Lower lobe of right lung (tissue), 2 donors: Measurements from ENCODE around the gene CYP24A1. TPM values are rescaled to one million over a fixed set of nuclear protein-coding genes. Genes with fewer than 3 reads are reported as not detected.

ENCODE experiments used
- ATAC-seq, 2 donors: fragments of 200-7000 bp; cut with Tn5 transposase; one replicate each; pipeline ENCODE4 v1.9.1; 2020 to 2022; ENCODE audit warnings: mild to moderate bottlenecking in 2 of 2, moderate library complexity in 2 of 2
- DNase-seq: peaks from one replicate; pipeline ENCODE4 v3.0.0-alpha.2; 2020
- H3K27ac ChIP-seq: fragments of 200-600 bp; one replicate; pipeline ENCODE4 v1.8.0; 2022
- H3K27me3 ChIP-seq: fragments of 200-600 bp; one replicate; pipeline ENCODE4 v1.8.0; 2022; ENCODE audit warnings: low read depth
- H3K36me3 ChIP-seq: fragments of 200-600 bp; one replicate; pipeline ENCODE4 v1.8.0; 2022; ENCODE audit warnings: mild to moderate bottlenecking
- H3K4me1 ChIP-seq: fragments of 200-600 bp; one replicate; pipeline ENCODE4 v1.8.0; 2022
- H3K4me3 ChIP-seq: fragments of 200-600 bp; one replicate; pipeline ENCODE4 v1.8.0; 2022; ENCODE audit warnings: mild to moderate bottlenecking
- H3K9me3 ChIP-seq: fragments of 200-600 bp; one replicate; pipeline ENCODE4 v1.8.0; 2022
- intact Hi-C: fragments of 100-400 bp; cut with DNase I; formaldehyde crosslinking; loops from one replicate; pipeline ENCODE4 v1.11.0; 2022
- total RNA-seq: library from RNA; stranded (reverse); fragmentation: NEBNext Ultra II Directional; extraction: Animal tissue kit (Norgen Biotek cat#: 25700); gene quantifications from one replicate; pipeline ENCODE4 v1.2.1, GENCODE V29; 2021
- TF ChIP-seq, protein P1 (sequence below): fragments of 200-600 bp; IDR thresholded peaks from one replicate; pipeline ENCODE4 v1.8.0; 2022; ENCODE audit warnings: antibody characterized with exemption, mild to moderate bottlenecking
- donor health status: DM: no; HTN: yes; CAD: no; lungs with severe emphysema.

Gene CYP24A1
- total RNA-seq, 1 donor from 2014 or later: 0.21 TPM

DNA sequence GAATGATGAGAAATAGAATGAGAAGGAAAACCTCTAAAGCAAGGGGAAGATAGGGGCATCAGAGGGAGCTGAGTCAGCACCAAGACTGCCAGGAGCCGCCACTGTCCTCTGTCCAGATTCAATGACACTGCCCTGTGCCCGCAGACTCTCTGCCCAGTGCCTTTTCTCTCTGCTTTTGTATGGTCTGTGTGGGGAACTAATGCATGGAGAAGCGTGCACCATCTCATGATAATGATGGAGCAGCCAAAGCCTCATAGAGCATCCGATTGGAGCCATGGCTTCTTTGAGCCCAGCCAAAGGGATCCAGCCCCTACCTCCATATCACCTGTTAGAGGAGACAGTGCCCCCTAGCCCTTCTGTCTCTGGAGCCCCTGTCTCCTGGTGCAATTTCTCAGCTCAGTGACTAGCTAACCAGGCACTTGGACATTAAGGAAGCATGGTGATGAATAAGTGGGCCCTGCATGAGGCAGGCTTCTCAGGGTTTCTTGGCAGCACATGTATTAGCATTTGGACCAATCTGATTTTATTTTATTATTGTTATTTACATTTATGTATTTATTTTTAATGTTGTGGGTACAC lies 27.6 kb upstream of the CYP24A1 start:
- Histone ChIP-seq H3K36me3 (no peaks in the 10 kb centered on the region), H3K9me3 (no peaks in the 10 kb centered on the region), H3K4me1 (no peaks in the 10 kb centered on the region), H3K27ac (no peak overlapping the region), H3K4me3 (no peak overlapping the region), H3K27me3 (no peaks in the 10 kb centered on the region)
- ATAC-seq (no peak), DNase-seq (no peak)
- TF ChIP-seq, protein P1, sequence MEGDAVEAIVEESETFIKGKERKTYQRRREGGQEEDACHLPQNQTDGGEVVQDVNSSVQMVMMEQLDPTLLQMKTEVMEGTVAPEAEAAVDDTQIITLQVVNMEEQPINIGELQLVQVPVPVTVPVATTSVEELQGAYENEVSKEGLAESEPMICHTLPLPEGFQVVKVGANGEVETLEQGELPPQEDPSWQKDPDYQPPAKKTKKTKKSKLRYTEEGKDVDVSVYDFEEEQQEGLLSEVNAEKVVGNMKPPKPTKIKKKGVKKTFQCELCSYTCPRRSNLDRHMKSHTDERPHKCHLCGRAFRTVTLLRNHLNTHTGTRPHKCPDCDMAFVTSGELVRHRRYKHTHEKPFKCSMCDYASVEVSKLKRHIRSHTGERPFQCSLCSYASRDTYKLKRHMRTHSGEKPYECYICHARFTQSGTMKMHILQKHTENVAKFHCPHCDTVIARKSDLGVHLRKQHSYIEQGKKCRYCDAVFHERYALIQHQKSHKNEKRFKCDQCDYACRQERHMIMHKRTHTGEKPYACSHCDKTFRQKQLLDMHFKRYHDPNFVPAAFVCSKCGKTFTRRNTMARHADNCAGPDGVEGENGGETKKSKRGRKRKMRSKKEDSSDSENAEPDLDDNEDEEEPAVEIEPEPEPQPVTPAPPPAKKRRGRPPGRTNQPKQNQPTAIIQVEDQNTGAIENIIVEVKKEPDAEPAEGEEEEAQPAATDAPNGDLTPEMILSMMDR: no peak
- intact Hi-C loops: no loop called here

DNA sequence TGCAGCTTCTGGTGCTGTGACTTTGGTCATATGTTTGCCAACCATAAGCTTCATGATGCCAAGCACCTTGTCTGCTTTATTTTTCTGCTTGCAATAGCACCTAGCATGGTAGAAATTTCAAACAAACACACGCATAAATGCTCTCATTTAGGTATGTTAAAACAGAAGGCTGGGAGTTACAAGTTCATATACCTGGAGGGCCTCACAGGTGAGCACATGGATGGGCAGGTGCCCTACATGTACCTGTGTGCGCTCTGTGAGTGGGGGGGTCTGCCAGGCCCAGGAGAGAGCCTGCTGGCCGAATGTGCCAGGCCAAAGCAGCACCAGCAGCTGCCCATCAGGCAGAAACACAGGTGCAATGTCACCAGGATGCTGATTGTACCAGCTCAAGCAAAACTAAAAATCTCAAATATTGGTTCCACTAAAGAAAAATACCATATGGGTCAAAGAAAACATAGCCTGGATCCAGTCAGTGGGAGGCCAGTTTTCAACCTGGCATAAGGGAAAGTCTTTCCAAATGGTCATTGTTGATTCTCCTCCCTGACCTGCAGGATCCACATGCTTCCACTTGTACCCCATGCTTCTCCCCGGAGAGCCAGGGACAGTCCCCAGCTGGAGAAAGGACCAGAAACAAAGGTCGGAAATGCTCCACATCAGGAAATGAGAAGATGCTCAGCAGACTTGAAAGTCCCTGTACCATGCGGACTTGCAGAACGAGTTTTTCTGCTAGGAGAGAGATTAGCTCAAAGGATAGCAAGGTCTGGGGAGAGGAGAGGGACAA lies 26.9 kb upstream of the CYP24A1 start:
- Histone ChIP-seq H3K27ac (no peak overlapping the region), H3K4me3 (no peak overlapping the region), H3K27me3 (no peaks in the 10 kb centered on the region), H3K4me1 (no peaks in the 10 kb centered on the region), H3K36me3 (no peaks in the 10 kb centered on the region), H3K9me3 (no peaks in the 10 kb centered on the region)
- TF ChIP-seq, protein P1: no peak
- intact Hi-C loops: no loop called here
- ATAC-seq (no peak), DNase-seq (no peak)

DNA sequence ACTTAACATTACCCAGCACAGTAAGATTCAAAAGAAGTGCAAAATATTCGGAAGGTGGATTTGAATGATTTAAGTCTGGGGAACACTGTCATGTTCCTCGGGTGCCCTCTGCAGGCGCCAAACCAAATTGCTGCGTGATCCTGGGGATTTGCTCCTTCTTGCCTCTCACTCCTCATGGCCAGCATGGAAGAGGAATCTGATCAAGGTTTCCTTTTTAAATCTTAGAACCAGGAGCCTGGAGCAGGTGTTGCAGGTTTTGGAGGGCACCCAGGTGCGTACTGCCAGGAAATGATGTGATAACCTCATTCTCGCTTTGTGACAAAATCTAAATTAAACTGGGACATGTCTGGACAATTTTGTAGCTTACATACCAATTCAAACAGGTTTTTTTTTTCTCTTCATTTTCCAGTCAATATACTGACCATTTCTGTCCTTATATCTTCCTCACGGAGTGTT lies 26.0 kb upstream of the CYP24A1 start:
- intact Hi-C loops: loop anchor here (5.0 kb wide), 1 partner anchor 102 kb away; no protein-coding TSS in a partner anchor
- H3K9me3 ChIP-seq: no peaks in the 10 kb centered on the region
- no peaks in the 10 kb centered on the region for H3K36me3 ChIP-seq
- DNase-seq: peak; percentile 72
- TF ChIP-seq, protein P1: peak; percentile 93
- H3K27ac ChIP-seq: no peak overlapping the region
- no peaks in the 10 kb centered on the region for H3K4me1 ChIP-seq
- no peak overlapping the region for H3K4me3 ChIP-seq
- peak; percentile 80 to 81 for ATAC-seq
- no peaks in the 10 kb centered on the region for H3K27me3 ChIP-seq

DNA sequence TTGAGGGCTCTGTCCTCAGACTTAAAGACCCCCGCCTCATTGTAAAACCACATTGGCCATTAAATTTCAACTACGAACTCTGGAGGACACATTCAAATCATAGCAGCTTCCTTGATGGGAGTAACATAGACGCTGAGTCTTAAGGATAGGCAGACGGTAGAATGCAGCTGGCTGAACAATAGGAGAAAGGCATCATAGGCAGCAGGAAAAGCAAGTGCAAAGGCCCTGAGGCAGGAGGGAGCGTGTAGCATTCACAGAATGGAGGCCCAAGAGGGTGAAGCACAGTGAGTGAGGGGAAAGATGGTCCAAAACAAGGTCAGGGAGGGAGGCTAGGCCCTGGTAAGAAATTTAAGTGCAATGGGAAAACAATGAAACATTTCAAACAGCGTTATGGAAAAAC lies 25.5 kb upstream of the CYP24A1 start:
- intact Hi-C loops: loop anchor here (5.0 kb wide), 1 partner anchor 102 kb away; no protein-coding TSS in a partner anchor

More for the DNA sequence above, 25.5 kb upstream of the CYP24A1 start:
- ATAC-seq: peak in 1 of 2 donors; percentile 11
- no peaks in the 10 kb centered on the region for H3K27me3 ChIP-seq
- H3K27ac ChIP-seq: no peak overlapping the region
- no peak for DNase-seq
- H3K4me3 ChIP-seq: no peak overlapping the region
- no peaks in the 10 kb centered on the region for H3K9me3 ChIP-seq
- H3K36me3 ChIP-seq: no peaks in the 10 kb centered on the region
- H3K4me1 ChIP-seq: no peaks in the 10 kb centered on the region
- TF ChIP-seq, protein P1: no peak
